GM21360 (cell line): ENCODE measurements around the gene FAXC.
"Not testable (repeated sequence)": the region's sequence is repeated elsewhere in the genome, so short reads cannot be mapped to it uniquely, and the experiment has no call there.

Experiments
- ATAC-seq: cut with Tn5 transposase; IDR thresholded peaks from one replicate; pipeline ENCODE4 v1.9.1; 2021; ENCODE audit warnings: mild to moderate bottlenecking, moderate library complexity; ENCODE audit not compliant: unreplicated experiment

FAXC gene

GRCh38 chr6:99344289-99344688, 5.2 kb downstream of the FAXC start:
- ATAC-seq = no peak

- no peak for ATAC-seq
Measured at GRCh38 chr6:99341862-99342455, 7.5 kb downstream of the FAXC start.

GRCh38 chr6:99338188-99338587, 11.3 kb downstream of the FAXC start:
- ATAC-seq = no peak

- not testable (repeated sequence) for ATAC-seq
Measured at GRCh38 chr6:99335298-99335697, 14.2 kb downstream of the FAXC start.

- peak; percentile 43 for ATAC-seq
Measured at GRCh38 chr6:99334526-99335127, 14.8 kb downstream of the FAXC start.

GRCh38 chr6:99333068-99333467, 16.4 kb downstream of the FAXC start:
- peak; percentile 87 for ATAC-seq

GRCh38 chr6:99331531-99331930, 17.9 kb downstream of the FAXC start:
- no peak for ATAC-seq

GRCh38 chr6:99330159-99330558, 19.3 kb downstream of the FAXC start:
- peak; percentile 67 for ATAC-seq

- no peak for ATAC-seq
Measured at GRCh38 chr6:99324996-99325395, 24.5 kb downstream of the FAXC start.

- ATAC-seq = no peak
Measured at GRCh38 chr6:99318566-99318965, 30.9 kb downstream of the FAXC start.

GRCh38 chr6:99312354-99312753, 37.1 kb downstream of the FAXC start:
- ATAC-seq = no peak

GRCh38 chr6:99310553-99310952, 38.9 kb downstream of the FAXC start:
- ATAC-seq = no peak

- ATAC-seq = no peak
Measured at GRCh38 chr6:99309557-99309956, 39.9 kb downstream of the FAXC start.

GRCh38 chr6:99308788-99309187, 40.7 kb downstream of the FAXC start:
- no peak for ATAC-seq

- ATAC-seq = no peak
Measured at GRCh38 chr6:99307295-99307907, 42.1 kb downstream of the FAXC start.

- ATAC-seq = no peak
Measured at GRCh38 chr6:99306341-99306740, 43.1 kb downstream of the FAXC start.

GRCh38 chr6:99305021-99305554, 44.4 kb downstream of the FAXC start:
- no peak for ATAC-seq

GRCh38 chr6:99297415-99297814, 52.1 kb downstream of the FAXC start:
- no peak for ATAC-seq

- ATAC-seq = no peak
Measured at GRCh38 chr6:99297006-99297405, 52.5 kb downstream of the FAXC start.

- ATAC-seq = no peak
Measured at GRCh38 chr6:99296261-99296660, 53.2 kb downstream of the FAXC start.

GRCh38 chr6:99295276-99295675, 54.2 kb downstream of the FAXC start:
- no peak for ATAC-seq

GRCh38 chr6:99294786-99295185, 54.7 kb downstream of the FAXC start:
- ATAC-seq = no peak
